ENCODE measurements around the gene SEC61G. TPM values are rescaled to one million over a fixed set of nuclear protein-coding genes. Genes with fewer than 3 reads are reported as not detected.

SEC61G gene
- polyA plus RNA-seq, 1 of the 3 experiments (the other 2 are of a cell fraction): 229 TPM

- Histone ChIP-seq H3F3A (replicated peaks; ENCODE audit: insufficient read depth) (no peaks in the 10 kb centered on the region), H2AFZ (ENCODE audit: low read depth) (no peak overlapping the region), H3K9ac (no peak overlapping the region), H3K9me2 (no peaks in the 10 kb centered on the region), H3K36me3 (replicated peaks in 1 of 2; ENCODE audit: control insufficient read depth in 1 of 2, insufficient read depth in 2 of 2, low read length in 1 of 2) (no peaks in the 10 kb centered on the region), H3K4me3 (ENCODE audit: low read depth in 2 of 2, low read length in 1 of 2) (no peak overlapping the region), H4K20me1 (ENCODE audit: insufficient read depth) (no peaks in the 10 kb centered on the region), H3K4me1 (ENCODE audit: control insufficient read depth in 1 of 2, insufficient read depth in 2 of 2, low read depth in 1 of 2, low read length in 1 of 2) (no peaks in the 10 kb centered on the region), H3K79me2 (ENCODE audit: insufficient read depth) (no peaks in the 10 kb centered on the region), H3K27ac (ENCODE audit: low read depth in 2 of 2, low read length in 1 of 2) (no peak overlapping the region), H3K27me3 (ENCODE audit: insufficient read depth) (no peaks in the 10 kb centered on the region), H3K9me3 (no peaks in the 10 kb centered on the region), H3K4me2 (no peak overlapping the region)
- TF ChIP-seq NRF1 (IDR thresholded peaks at IDR 0.05; ENCODE audit: low read depth, low read length) (no peak), SIN3A (IDR thresholded peaks at IDR 0.05; ENCODE audit: borderline replicate concordance, low read depth, low read length) (no peak), GATA2 (CRISPR knock-in tag; IDR thresholded peaks at IDR 0.05) (no peak), REST (IDR thresholded peaks at IDR 0.05; ENCODE audit: low read depth, low read length) (no peak), MEF2A (IDR thresholded peaks at IDR 0.05; ENCODE audit: borderline replicate concordance, low read depth) (no peak), POLR2AphosphoS5 (IDR thresholded peaks at IDR 0.05; ENCODE audit: low read depth, low read length) (no peak), CHD2 (IDR thresholded peaks at IDR 0.05; ENCODE audit: low read length, partially characterized antibody) (no peak), FOXM1 (IDR thresholded peaks at IDR 0.05; ENCODE audit: low read depth) (no peak)
- 66% methylated on average over 6 of the region's 6 CpGs for WGBS (ENCODE audit: low lambda C conversion rate)
- no peak for DNase-seq
- CTCF ChIA-PET: interaction anchor here (0.9 to 42.7 kb wide), 4 partner anchors 8 to 485 kb away, joined by 3 to 1068 read pairs (median 5); no protein-coding TSS in a partner anchor
- POLR2A ChIA-PET: no interaction called here
These were observed 37.1 kb upstream of the SEC61G start for GRCh38 chr7:54796150-54796549.

- 100% methylated on average over 2 of the region's 11 CpGs for WGBS (ENCODE audit: low lambda C conversion rate)
- no peak overlapping the region for H3K4me3 ChIP-seq (ENCODE audit: low read depth in 2 of 2, low read length in 1 of 2)
- CTCF ChIA-PET: interaction anchor here (1.5 to 42.7 kb wide), 2 partner anchors 19 to 456 kb away, joined by 5 to 1068 read pairs; no protein-coding TSS in a partner anchor
- no peak overlapping the region for H3K9ac ChIP-seq
- POLR2A ChIA-PET: no interaction called here
- H3F3A ChIP-seq (replicated peaks; ENCODE audit: insufficient read depth): no peaks in the 10 kb centered on the region
- no peaks in the 10 kb centered on the region for H3K9me3 ChIP-seq
- H3K27me3 ChIP-seq (ENCODE audit: insufficient read depth): no peaks in the 10 kb centered on the region
- DNase-seq: no peak
- no peaks in the 10 kb centered on the region for H3K79me2 ChIP-seq (ENCODE audit: insufficient read depth)
- no peaks in the 10 kb centered on the region for H4K20me1 ChIP-seq (ENCODE audit: insufficient read depth)
- H3K27ac ChIP-seq (ENCODE audit: low read depth in 2 of 2, low read length in 1 of 2): no peak overlapping the region
- TF ChIP-seq MXI1 (IDR thresholded peaks at IDR 0.05; ENCODE audit: low read depth, low read length) (no peak), ZBTB33 (IDR thresholded peaks at IDR 0.05; ENCODE audit: borderline replicate concordance, low read depth) (no peak), RFX5 (IDR thresholded peaks at IDR 0.05; ENCODE audit: low read length) (no peak), JUND (IDR thresholded peaks at IDR 0.05) (no peak), CTCF (IDR thresholded peaks at IDR 0.05) (no peak), YY1 (IDR thresholded peaks at IDR 0.05; ENCODE audit: low read depth) (no peak), MAX (IDR thresholded peaks at IDR 0.05; ENCODE audit: low read depth) (no peak), GABPA (IDR thresholded peaks at IDR 0.05; ENCODE audit: low read depth) (no peak), NFIC (IDR thresholded peaks at IDR 0.05; ENCODE audit: borderline replicate concordance) (no peak)
- H3K4me1 ChIP-seq (ENCODE audit: control insufficient read depth in 1 of 2, insufficient read depth in 2 of 2, low read depth in 1 of 2, low read length in 1 of 2): peaks cover 0 to 4% of the 10 kb centered on the region in 2 experiments; a peak in 1 of 4 replicates
- H3K9me2 ChIP-seq: no peaks in the 10 kb centered on the region
- no peak overlapping the region for H2AFZ ChIP-seq (ENCODE audit: low read depth)
- H3K36me3 ChIP-seq (replicated peaks in 1 of 2; ENCODE audit: control insufficient read depth in 1 of 2, insufficient read depth in 2 of 2, low read length in 1 of 2): no peaks in the 10 kb centered on the region
- no peak overlapping the region for H3K4me2 ChIP-seq
These were observed 33.4 kb upstream of the SEC61G start for GRCh38 chr7:54792383-54792782.
